Stimulated activated CD8-positive, alpha-beta memory T cell treated with anti-CD3 and anti-CD28 coated beads, Interleukin-7, amount 100 ng/mL, for 4 hours (primary cell): Measurements from ENCODE around the gene KTI12.
A peak's percentile ranks its signal among the peaks of the same experiment; 100 is the strongest.
"Not testable (repeated sequence)": the region's sequence is repeated elsewhere in the genome, so short reads cannot be mapped to it uniquely, and the experiment has no call there.

Experiments
- DNase-seq, 2 donors: peaks; one replicate each; pipeline ENCODE4 v3.0.0-alpha.2; 2020; ENCODE audit warnings: low read depth in 2 of 2

Gene KTI12

GRCh38 chr1:52033190-52034049, at the start of gene KTI12:
TSS of gene KTI12 (minus strand) at chr1:52033810. CDS start at chr1:52033761, 49 bp downstream.
- DNase-seq: peak; percentile 80 to 81

- no peak for DNase-seq
Observed at GRCh38 chr1:52080014-52080415, 46.4 kb upstream of the KTI12 start.

GRCh38 chr1:52077277-52077676, 43.7 kb upstream of the KTI12 start:
- DNase-seq: not testable (repeated sequence)

- no peak for DNase-seq
Observed at GRCh38 chr1:52072291-52072690, 38.7 kb upstream of the KTI12 start.

- no peak for DNase-seq
Observed at GRCh38 chr1:52070704-52071103, 37.1 kb upstream of the KTI12 start.

GRCh38 chr1:52063192-52063591, 29.6 kb upstream of the KTI12 start:
- no peak for DNase-seq

- DNase-seq: no peak
Observed at GRCh38 chr1:52060822-52061221, 27.2 kb upstream of the KTI12 start.

- DNase-seq: no peak
Observed at GRCh38 chr1:52059888-52060287, 26.3 kb upstream of the KTI12 start.

- DNase-seq: no peak
Observed at GRCh38 chr1:52059321-52059720, 25.7 kb upstream of the KTI12 start.

GRCh38 chr1:52057876-52058415, 24.3 kb upstream of the KTI12 start:
- no peak for DNase-seq

GRCh38 chr1:52057255-52057654, 23.6 kb upstream of the KTI12 start:
- DNase-seq: no peak

- no peak for DNase-seq
Observed at GRCh38 chr1:52056937-52057231, 23.3 kb upstream of the KTI12 start.

GRCh38 chr1:52056163-52056936, 22.7 kb upstream of the KTI12 start, which contains the start of gene BTF3L4:
TSS of gene BTF3L4 (plus strand) at chr1:52056295. CDS start at chr1:52059848, 3,553 bp downstream.
- peak; percentile 86 to 90 for DNase-seq

- DNase-seq: no peak
Observed at GRCh38 chr1:52055866-52056162, 22.2 kb upstream of the KTI12 start.

- DNase-seq: peak; percentile 24 to 42
Observed at GRCh38 chr1:52055066-52055865, 21.7 kb upstream of the KTI12 start, which contains the start of gene TXNDC12. TSS of gene TXNDC12 (minus strand) at chr1:52055191. CDS start at chr1:52055096, 95 bp downstream.

- no peak for DNase-seq
Observed at GRCh38 chr1:52054496-52055065, 21.0 kb upstream of the KTI12 start.

- no peak for DNase-seq
Observed at GRCh38 chr1:52053862-52054261, 20.3 kb upstream of the KTI12 start.

- DNase-seq: not testable (repeated sequence)
Observed at GRCh38 chr1:52049337-52049736, 15.7 kb upstream of the KTI12 start.

- DNase-seq: not testable (repeated sequence)
Observed at GRCh38 chr1:52045666-52046195, 12.1 kb upstream of the KTI12 start.

GRCh38 chr1:52045236-52045635, 11.6 kb upstream of the KTI12 start:
- DNase-seq: no peak

- no peak for DNase-seq
Observed at GRCh38 chr1:52041551-52042185, 8.1 kb upstream of the KTI12 start.
